Measurements from ENCODE around the gene TMEM214. TPM values are rescaled to one million over a fixed set of nuclear protein-coding genes. Genes with fewer than 3 reads are reported as not detected.

TMEM214 gene, protein sequence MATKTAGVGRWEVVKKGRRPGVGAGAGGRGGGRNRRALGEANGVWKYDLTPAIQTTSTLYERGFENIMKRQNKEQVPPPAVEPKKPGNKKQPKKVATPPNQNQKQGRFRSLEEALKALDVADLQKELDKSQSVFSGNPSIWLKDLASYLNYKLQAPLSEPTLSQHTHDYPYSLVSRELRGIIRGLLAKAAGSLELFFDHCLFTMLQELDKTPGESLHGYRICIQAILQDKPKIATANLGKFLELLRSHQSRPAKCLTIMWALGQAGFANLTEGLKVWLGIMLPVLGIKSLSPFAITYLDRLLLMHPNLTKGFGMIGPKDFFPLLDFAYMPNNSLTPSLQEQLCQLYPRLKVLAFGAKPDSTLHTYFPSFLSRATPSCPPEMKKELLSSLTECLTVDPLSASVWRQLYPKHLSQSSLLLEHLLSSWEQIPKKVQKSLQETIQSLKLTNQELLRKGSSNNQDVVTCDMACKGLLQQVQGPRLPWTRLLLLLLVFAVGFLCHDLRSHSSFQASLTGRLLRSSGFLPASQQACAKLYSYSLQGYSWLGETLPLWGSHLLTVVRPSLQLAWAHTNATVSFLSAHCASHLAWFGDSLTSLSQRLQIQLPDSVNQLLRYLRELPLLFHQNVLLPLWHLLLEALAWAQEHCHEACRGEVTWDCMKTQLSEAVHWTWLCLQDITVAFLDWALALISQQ
- 53.9 and 55.3 TPM in 2 replicates for total RNA-seq (2021)
- long read RNA-seq, transcript TMEM214-201 (17 exons, 2,990 nt): major isoform, 6 of 18 reads
- long read RNA-seq, partial matches to known transcripts: 4 of 18 reads
- long read RNA-seq, other reads (novel, unspliced or antisense): 6 of 18 reads

DNA sequence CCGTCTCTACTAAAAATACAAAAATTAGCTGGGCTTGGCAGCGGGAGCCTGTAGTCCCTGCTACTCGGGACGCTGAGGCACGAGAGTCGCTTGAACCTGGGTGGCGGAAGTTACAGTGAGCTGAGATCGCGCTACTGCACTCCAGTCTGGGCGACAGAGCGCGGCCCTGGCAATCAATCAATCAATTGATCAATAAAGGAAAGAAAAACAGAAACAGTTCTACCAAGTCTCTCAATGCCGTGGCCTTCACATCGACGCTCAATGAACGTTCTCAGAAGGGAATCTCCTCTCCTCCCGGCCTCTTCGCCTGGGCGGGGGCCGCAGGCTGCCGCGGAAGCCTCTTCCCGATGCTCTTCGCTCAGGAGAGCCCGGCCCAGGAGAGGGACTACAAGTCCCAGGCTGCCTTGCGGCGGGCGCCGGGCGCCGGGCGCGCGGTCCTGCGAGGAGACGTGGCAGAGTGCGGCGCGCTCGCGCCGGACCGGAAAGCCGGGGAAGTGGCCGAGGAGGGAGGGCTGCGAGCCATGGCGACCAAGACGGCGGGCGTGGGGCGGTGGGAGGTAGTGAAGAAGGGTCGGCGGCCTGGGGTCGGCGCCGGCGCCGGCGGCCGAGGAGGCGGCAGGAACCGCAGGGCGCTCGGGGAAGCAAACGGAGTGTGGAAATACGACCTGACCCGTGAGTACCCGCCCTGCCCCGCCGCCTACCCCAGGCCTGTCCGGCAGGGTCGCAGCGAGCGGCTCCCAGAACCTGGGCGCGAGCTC, at the start of gene TMEM214:
Gene TMEM214, plus strand, starts transcription at position 471 of the 758 bp plus-strand sequence. Its CDS starts 51 bp downstream, at position 522.
- Histone ChIP-seq H2AFZ (ENCODE audit: low read length) (no peak within 1 kb of the TSS), H3K27ac (ENCODE audit: insufficient read length, low read depth, low read length) (no peak within 1 kb of the TSS)

More for the DNA sequence above, at the start of gene TMEM214:
- no peak within 1 kb of the TSS for H4K8ac ChIP-seq (replicated peaks; ENCODE audit: insufficient read length, low read depth, low read length)
- Mint-ChIP-seq H3K9me3 (no peaks in the 10 kb centered on the region), H3K36me3 (ENCODE audit: insufficient read depth in 1 of 3, low read depth in 3 of 3) (peaks cover 13 to 45% (median 44%) of the 10 kb centered on the region in 3 experiments; a peak in 6 of 7 replicates), H3K4me1 (peaks cover 12 to 17% of the 10 kb centered on the region in 2 experiments), H3K4me3 (peak within 1 kb of the TSS; percentile 94 to 97), H3K27ac (peak within 1 kb of the TSS; percentile 27 to 81 (median 36); a peak in 4 of 7 replicates), H3K27me3 (ENCODE audit: low read depth) (no peaks in the 10 kb centered on the region)
- H3K79me2 ChIP-seq (ENCODE audit: insufficient read depth, low read length): no peaks in the 10 kb centered on the region
- DNase-seq: peak; percentile 83
- H3K56ac ChIP-seq (ENCODE audit: insufficient read length, low read depth, low read length): no peak within 1 kb of the TSS
- no peak within 1 kb of the TSS for H3T11ph ChIP-seq (ENCODE audit: low read length)
- no peak within 1 kb of the TSS for H3K14ac ChIP-seq (ENCODE audit: insufficient read depth, low read length)
- H4K91ac ChIP-seq (ENCODE audit: insufficient read length, low read depth, low read length): no peak within 1 kb of the TSS
- no peak within 1 kb of the TSS for H2BK120ac ChIP-seq (ENCODE audit: low read depth, low read length, poor library complexity, severe bottlenecking)
- peak within 1 kb of the TSS; percentile 53 for H3K9ac ChIP-seq (ENCODE audit: extremely low read depth, insufficient read length, low read length)
- H2AK5ac ChIP-seq (ENCODE audit: insufficient read length, low read length): no peak within 1 kb of the TSS
- TF ChIP-seq, protein P1, sequence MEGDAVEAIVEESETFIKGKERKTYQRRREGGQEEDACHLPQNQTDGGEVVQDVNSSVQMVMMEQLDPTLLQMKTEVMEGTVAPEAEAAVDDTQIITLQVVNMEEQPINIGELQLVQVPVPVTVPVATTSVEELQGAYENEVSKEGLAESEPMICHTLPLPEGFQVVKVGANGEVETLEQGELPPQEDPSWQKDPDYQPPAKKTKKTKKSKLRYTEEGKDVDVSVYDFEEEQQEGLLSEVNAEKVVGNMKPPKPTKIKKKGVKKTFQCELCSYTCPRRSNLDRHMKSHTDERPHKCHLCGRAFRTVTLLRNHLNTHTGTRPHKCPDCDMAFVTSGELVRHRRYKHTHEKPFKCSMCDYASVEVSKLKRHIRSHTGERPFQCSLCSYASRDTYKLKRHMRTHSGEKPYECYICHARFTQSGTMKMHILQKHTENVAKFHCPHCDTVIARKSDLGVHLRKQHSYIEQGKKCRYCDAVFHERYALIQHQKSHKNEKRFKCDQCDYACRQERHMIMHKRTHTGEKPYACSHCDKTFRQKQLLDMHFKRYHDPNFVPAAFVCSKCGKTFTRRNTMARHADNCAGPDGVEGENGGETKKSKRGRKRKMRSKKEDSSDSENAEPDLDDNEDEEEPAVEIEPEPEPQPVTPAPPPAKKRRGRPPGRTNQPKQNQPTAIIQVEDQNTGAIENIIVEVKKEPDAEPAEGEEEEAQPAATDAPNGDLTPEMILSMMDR (conservative IDR thresholded peaks at IDR 0.05): peak; percentile 32; the same call in 2 of the 3 replicates
- H3K4me2 ChIP-seq (ENCODE audit: insufficient read depth, insufficient read length, low read length): peak within 1 kb of the TSS; percentile 80
- peaks cover 7% of the 10 kb centered on the region for H3K23me2 ChIP-seq (ENCODE audit: insufficient read length, low read depth, low read length, poor library complexity, severe bottlenecking)
- H2BK12ac ChIP-seq (ENCODE audit: insufficient read length, low read depth, low read length): no peak within 1 kb of the TSS
- no peak within 1 kb of the TSS for H2BK5ac ChIP-seq (ENCODE audit: insufficient read length, low read length)
- no peaks in the 10 kb centered on the region for H3K4me1 ChIP-seq (ENCODE audit: insufficient read depth, low read length)
- H4K5ac ChIP-seq (ENCODE audit: insufficient read length, low read depth, low read length): no peak within 1 kb of the TSS
- no peaks in the 10 kb centered on the region for H3K9me3 ChIP-seq (ENCODE audit: control insufficient read depth, low read depth, low read length)
- H2BK15ac ChIP-seq (ENCODE audit: low read depth, low read length): no peak within 1 kb of the TSS
- no peaks in the 10 kb centered on the region for H3K79me1 ChIP-seq (ENCODE audit: insufficient read depth, low read depth, low read length, poor library complexity, severe bottlenecking)
- no peak within 1 kb of the TSS for H3K18ac ChIP-seq (ENCODE audit: insufficient read length, low read depth, low read length)
- peaks cover 4% of the 10 kb centered on the region for H4K20me1 ChIP-seq (ENCODE audit: control insufficient read depth, insufficient read depth, insufficient read length)
- no CpG with 5 or more reads among the region's 76 CpGs for WGBS (ENCODE audit: extremely low coverage, insufficient read length, low lambda C conversion rate)
- no peak within 1 kb of the TSS for H3K23ac ChIP-seq (ENCODE audit: insufficient read length, low read depth, low read length)
- no peaks in the 10 kb centered on the region for H3K27me3 ChIP-seq (ENCODE audit: insufficient read depth, low read length)
- H3K4ac ChIP-seq (ENCODE audit: low read depth, low read length): no peak within 1 kb of the TSS
- H2BK20ac ChIP-seq (ENCODE audit: low read depth, low read length, poor library complexity, severe bottlenecking): no peak within 1 kb of the TSS
